HG03196 (cell line): ENCODE data around the gene TNPO3.

Experiments used
- ATAC-seq: cut with Tn5 transposase; IDR thresholded peaks from one replicate; pipeline ENCODE4 v1.9.1; 2021; ENCODE audit not compliant: unreplicated experiment

Gene TNPO3

DNA sequence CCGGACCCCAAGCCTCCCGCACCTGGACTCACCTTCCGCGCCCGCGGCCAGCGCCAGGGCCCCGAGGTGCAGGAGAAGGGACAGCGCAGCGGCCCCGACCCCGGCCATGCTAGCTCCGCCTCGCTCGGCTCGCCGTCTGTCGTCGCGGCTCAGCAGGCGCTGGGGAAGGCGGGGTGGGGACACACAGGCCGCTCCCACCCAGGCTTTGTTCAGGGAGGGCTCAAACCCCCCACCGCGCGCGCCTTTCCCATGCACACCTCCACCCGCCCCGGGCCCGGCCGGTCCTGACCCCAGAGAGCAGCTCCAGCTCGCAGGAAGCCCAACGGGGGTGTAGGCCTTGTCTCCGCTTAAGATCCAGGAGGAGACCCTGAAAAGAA, 144.4 kb downstream of the TNPO3 start, which contains the start of gene KCP:
Gene KCP (minus strand): TSS at position 141 of the 377 bp plus-strand sequence. CDS start 33 bp downstream, at position 108.
- no peak for ATAC-seq

DNA sequence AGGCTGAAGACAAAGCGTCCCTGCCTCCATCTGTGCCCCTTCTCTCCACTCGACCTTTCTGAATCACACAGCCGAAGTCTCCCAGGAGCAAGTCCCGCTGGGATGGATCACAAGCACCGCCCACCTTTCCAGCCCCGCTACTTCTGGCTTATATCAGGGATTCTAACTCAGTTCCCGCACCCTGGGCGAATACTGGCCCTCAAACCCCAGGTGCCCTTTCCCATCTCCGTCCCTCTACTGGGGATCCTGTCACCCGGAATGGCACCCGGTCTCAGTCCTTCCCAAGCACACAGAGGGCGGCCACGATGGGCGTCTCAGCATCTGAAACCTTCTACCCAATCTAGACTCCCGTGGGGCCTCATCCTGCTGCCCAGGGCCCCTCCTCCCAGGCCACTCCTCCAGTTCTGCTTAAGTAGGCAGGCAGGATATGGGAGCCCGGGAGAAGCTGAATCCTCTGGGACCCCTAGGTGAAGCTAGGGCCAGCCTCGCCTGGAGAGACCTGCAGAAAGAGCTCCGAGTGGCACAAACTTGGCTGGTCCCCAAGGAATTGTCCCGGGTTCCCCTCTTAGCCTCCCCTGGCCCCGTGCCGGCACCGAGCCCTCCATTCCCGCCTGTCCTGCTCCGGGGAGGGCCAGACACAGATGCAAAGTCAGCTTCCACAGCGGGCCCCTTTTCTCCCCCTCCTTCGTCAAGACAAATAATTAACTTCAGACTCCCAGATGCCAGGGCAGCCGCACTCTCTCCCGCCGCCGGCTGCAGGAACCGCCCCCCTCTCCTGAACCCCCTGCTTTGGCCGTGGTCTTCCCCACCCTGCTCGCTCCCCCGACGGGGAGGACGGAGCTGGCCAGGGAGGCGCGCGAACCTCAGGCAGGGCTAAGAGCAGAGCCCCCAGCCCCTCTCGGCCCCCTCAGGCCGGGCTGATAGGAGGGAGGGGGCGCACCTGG, 145.0 kb downstream of the TNPO3 start:
- ATAC-seq, result no peak

DNA sequence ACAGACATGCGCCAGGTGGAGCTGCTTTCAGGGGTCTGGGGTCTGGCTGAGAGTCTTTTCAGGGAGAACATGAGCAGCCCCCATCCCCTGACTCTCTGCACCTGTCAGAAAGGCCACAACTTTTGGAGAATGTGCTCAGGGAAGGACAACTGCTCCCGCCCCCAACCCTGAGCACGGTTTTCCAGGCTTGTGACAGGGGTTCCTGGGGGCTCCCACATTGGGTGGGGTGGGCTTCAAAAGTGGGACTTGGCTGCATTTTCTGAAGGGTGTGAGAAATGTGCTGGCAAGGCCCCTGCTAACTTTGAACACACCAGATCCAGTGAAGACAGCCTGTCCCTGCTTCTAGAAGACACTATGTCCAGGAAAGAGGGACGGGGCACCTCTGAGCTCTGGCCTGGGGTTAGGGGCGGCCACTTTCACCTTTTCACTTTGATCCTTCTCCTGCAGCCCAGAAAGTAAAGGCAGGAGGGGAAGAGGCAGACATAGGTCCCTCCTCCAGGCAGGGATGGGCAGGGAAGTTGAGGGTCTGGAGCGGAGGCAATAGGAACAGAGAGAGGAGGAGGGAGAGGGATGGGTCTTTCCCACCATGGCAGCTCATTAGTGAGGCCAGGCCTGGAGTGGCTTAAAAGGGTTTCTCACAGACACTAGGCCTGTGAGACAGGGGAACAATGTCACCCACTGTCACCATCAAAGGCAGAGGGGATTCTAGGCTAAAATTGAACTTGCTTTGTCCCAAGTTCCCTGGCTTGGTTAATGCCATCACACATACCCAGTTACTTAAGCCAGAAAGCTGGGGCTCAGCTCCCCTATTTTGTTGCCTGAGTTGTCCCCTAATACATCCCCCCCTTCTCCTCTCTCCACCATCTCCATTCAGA, 145.9 kb downstream of the TNPO3 start:
- ATAC-seq, result no peak

DNA sequence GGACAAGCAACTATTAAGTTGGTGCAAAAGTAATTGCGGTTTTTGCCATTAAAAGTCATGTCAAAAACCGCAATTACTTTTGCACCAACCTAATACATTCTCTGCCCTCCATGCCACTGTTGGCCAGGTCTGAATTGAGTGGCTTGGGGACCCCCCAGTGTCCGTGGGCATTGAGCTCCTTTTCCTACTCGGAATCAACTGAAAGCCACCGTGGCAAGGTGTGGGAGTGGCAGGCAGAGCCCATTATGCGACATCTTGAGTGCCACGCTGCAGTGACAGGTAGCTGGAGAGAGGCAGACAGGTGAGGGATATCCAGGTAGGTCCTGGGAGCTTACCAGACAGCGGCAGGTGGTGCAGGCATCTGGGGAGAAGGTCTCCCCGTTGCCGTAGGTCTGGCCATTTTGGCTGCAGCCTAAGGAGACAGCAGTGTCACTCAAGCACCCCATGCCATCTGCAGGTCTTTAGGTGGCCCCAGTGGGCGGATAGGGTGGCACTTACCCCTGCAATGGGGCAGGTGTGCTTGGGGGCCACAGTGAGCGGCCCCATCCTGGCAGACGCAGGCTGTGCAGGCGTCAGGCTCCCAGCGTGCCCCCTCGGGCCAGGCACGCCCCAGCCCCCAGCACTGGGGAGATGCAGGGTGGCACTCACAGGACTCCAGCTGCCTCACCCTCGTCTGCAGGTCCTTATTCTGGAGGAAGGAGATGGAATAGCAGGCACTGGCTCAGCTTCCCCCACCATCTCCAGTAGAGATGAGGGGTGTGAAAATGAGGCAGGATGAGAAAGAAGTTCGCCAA, 147.9 kb downstream of the TNPO3 start:
- no peak for ATAC-seq

DNA sequence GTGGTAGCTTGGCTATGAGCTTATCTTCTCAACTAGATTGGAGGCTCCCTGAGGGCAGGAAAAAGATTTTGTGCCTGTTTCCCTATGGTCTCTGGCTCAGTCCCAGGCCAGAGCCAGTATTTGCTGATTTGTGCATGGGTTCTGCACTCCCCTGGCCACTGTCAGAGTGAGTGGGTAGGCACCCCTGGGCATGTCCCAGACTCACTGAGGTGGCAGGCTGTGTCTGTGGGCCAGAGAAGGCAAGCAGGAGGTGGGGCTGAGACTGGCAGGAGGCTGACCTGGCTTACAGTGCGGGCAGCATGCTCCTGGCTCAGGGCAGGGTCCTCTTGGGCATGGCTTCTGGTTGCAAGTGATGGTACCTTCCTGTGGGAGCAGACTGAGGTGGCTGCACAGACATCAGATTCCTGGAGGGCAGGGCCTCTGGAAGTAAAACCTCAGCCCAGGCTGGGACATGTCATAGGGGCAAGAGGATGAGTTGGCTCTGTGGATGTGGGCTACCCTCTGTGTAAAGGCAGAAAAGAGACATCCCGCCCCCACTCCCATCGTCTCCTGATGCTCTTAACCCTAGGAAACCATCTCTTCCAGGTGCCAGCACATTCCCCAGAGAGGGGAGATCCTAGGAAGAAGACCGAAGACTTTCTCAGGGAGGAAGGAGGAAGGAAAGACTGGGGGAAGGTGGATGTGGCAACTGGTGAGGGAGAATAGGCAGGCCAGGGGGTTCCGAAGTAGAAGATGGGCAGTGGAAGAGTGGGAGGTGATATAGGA, 148.7 kb downstream of the TNPO3 start:
- no peak for ATAC-seq

DNA sequence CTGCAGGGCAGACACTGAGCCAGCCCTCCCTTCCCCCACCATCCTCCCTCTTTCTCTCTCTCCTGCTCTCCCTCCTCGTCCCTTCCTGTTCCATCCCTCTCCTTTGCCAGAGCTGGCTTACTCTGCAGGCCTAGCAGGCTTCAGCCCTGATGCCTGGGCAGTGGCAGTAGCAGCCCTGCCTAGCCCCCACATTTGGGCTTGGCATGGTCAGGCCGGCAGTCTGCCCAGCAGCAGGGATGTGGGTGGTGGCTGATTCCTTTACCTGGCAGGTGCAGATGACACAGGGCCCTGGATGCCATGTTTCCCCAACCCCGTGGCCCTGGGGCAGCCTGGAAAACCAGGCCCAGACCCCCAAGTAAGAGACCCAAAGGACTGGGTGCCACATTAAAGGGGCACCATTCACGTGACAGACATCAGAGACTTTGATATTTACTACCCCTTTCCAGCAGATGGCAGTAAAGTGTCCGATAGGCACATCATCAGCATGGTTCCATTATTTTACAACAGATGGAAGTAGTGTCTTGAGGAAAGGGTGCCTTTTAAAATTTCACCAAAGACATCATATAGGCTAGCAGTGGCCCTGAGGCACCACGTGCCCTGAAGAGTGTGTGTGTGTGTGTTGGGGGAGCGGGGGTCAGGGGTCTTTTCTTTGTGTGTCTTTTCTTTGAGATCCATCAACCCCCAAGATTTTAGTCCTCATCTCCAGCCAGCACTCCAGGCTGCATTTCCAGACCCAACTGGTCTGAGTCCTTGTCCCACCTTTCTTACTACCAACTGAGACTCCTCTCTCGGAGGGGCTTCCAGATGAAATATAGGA, 150.3 kb downstream of the TNPO3 start:
- peak; percentile 48 for ATAC-seq
